RWPE2 (cell line): ENCODE results near the gene SLIT3.

Experiments
- ATAC-seq: fragments of 200-7000 bp; cut with Tn5 transposase; 3 replicates; pipeline ENCODE4 v1.9.1; 2021; ENCODE audit warnings: low read depth
- DNase-seq: peaks from one replicate; pipeline ENCODE4 v3.0.0-alpha.2; 2020; ENCODE audit warnings: low spot score
- H3K27ac ChIP-seq: fragments of 450-650 bp; 2 replicates; pipeline ENCODE4 v1.5.1; 2017; ENCODE audit warnings: mild to moderate bottlenecking; ENCODE audit not compliant: poor library complexity, severe bottlenecking
- H3K27me3 ChIP-seq: fragments of 250-450 bp; sonication (Bioruptor Pico); 2 replicates; pipeline ENCODE4 v1.5.1; 2021; ENCODE audit warnings: mild to moderate bottlenecking, moderate library complexity; ENCODE audit not compliant: insufficient read depth, poor library complexity, severe bottlenecking
- H3K36me3 ChIP-seq: fragments of 250-450 bp; sonication (Bioruptor Pico); 2 replicates; pipeline ENCODE4 v1.5.1; 2020; ENCODE audit warnings: low read depth, mild to moderate bottlenecking, moderate library complexity
- H3K4me1 ChIP-seq: fragments of 250-450 bp; sonication (Bioruptor Pico); 2 replicates; pipeline ENCODE4 v1.5.1; 2021; ENCODE audit warnings: mild to moderate bottlenecking, moderate library complexity; ENCODE audit not compliant: insufficient read depth, poor library complexity, severe bottlenecking
- H3K4me3 ChIP-seq: fragments of 250-450 bp; sonication (Bioruptor Pico); 2 replicates; pipeline ENCODE4 v1.5.1; 2021; ENCODE audit warnings: mild to moderate bottlenecking, moderate library complexity; ENCODE audit not compliant: severe bottlenecking
- H3K9me3 ChIP-seq: fragments of 250-450 bp; sonication (Bioruptor Pico); 2 replicates; pipeline ENCODE4 v1.5.1; 2021; ENCODE audit warnings: mild to moderate bottlenecking, moderate library complexity; ENCODE audit not compliant: severe bottlenecking
- CTCF ChIP-seq: fragments of 450-650 bp; IDR thresholded peaks from one replicate; pipeline ENCODE4 v1.5.1; 2017; ENCODE audit warnings: mild to moderate bottlenecking, moderate library complexity; ENCODE audit not compliant: poor library complexity, severe bottlenecking

Gene SLIT3

DNA sequence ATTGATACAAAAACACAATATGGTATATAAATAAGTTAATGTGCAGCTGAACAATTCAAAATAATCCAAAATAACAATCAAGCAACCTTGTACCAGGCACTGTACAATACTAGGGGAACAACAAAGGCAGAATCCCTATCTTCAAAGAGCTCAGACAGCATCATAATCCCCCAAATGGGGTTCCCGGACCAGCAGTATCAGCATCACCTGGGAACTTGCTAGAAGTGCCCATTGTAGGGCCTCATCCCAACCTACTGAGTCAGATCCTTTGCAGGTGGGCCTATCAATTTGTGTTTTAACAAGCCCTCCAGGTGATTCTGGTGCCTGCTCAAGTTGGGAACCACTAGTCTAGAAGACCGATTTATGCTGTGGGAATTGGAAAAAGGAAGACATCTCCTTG is 27.1 kb downstream of the SLIT3 start:
- Histone ChIP-seq H3K9me3 (no peaks in the 10 kb centered on the region), H3K36me3 (no peaks in the 10 kb centered on the region), H3K4me1 (no peaks in the 10 kb centered on the region), H3K4me3 (no peak overlapping the region), H3K27me3 (no peaks in the 10 kb centered on the region), H3K27ac (no peak overlapping the region)
- no peak for ATAC-seq
- no peak for DNase-seq
- no peak for TF ChIP-seq CTCF

GRCh38 chr5:169273451-169273850 is 27.5 kb downstream of the SLIT3 start:
- Histone ChIP-seq H3K27me3 (no peaks in the 10 kb centered on the region), H3K27ac (no peak overlapping the region), H3K4me1 (peaks cover 3% of the 10 kb centered on the region), H3K36me3 (no peaks in the 10 kb centered on the region), H3K4me3 (no peak overlapping the region), H3K9me3 (no peaks in the 10 kb centered on the region)
- DNase-seq = no peak
- TF ChIP-seq CTCF = no peak
- no peak for ATAC-seq

- no peaks in the 10 kb centered on the region for H3K9me3 ChIP-seq
- no peaks in the 10 kb centered on the region for H3K27me3 ChIP-seq
- no peak overlapping the region for H3K4me3 ChIP-seq
- H3K27ac ChIP-seq = no peak overlapping the region
- no peak for ATAC-seq
- DNase-seq = no peak
- no peaks in the 10 kb centered on the region for H3K36me3 ChIP-seq
- no peak for TF ChIP-seq CTCF
- H3K4me1 ChIP-seq = peaks cover 8% of the 10 kb centered on the region
Observed at GRCh38 chr5:169272731-169273427, 28.1 kb downstream of the SLIT3 start.

DNA sequence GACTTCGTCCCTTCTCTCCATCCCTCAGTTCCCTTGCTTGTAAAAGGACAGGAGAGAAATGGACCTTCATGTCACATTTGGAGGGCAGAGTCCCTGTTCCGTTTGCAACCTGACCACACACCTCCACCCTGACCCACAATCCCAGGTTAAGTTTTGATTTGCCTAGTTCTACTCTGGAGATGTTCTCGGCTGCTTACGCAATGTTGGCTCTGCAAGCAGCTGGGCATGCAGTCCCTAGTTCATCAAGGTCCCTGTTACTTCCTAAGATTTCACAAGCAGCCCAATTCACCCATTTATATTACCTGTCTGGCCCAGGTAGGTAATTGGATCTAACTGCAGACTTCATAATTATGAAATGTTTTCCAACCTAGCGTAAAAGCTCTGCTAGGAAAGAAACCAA is 28.8 kb downstream of the SLIT3 start:
- peak; percentile 15; the same call in 1 of the 3 replicates for ATAC-seq
- Histone ChIP-seq H3K27ac (no peak overlapping the region), H3K9me3 (no peaks in the 10 kb centered on the region), H3K4me1 (peaks cover 11% of the 10 kb centered on the region), H3K4me3 (no peak overlapping the region), H3K36me3 (no peaks in the 10 kb centered on the region), H3K27me3 (no peaks in the 10 kb centered on the region)
- DNase-seq = no peak
- TF ChIP-seq CTCF = no peak

- Histone ChIP-seq H3K4me1 (peaks cover 11% of the 10 kb centered on the region), H3K9me3 (no peaks in the 10 kb centered on the region), H3K36me3 (no peaks in the 10 kb centered on the region), H3K4me3 (no peak overlapping the region), H3K27ac (no peak overlapping the region), H3K27me3 (no peaks in the 10 kb centered on the region)
- TF ChIP-seq CTCF = peak; percentile 23
- DNase-seq (no peak), ATAC-seq (no peak)
Observed at GRCh38 chr5:169270827-169271226, 30.1 kb downstream of the SLIT3 start.
